Dendritic cell treated with granulocyte-macrophage colony-stimulating factor and Interleukin-4, amounts not matched to agents 40 ng/mL and 50 ng/mL, for 4 days (primary cell): ENCODE data around the gene ZRANB2.

Experiments
- H3K27ac Mint-ChIP-seq: one replicate; pipeline ENCODE4 v1.8.0; 2022; ENCODE audit warnings: mild to moderate bottlenecking, mixed read lengths
- H3K27me3 Mint-ChIP-seq: one replicate; pipeline ENCODE4 v1.8.0; 2022; ENCODE audit warnings: mild to moderate bottlenecking, mixed read lengths
- H3K36me3 Mint-ChIP-seq: one replicate; pipeline ENCODE4 v1.8.0; 2022; ENCODE audit warnings: low read depth, mixed read lengths
- H3K4me1 Mint-ChIP-seq: one replicate; pipeline ENCODE4 v1.8.0; 2022; ENCODE audit warnings: low read depth, mixed read lengths
- H3K4me3 Mint-ChIP-seq: one replicate; pipeline ENCODE4 v1.8.0; 2022; ENCODE audit warnings: mild to moderate bottlenecking, moderate library complexity, mixed read lengths
- H3K9me3 Mint-ChIP-seq: one replicate; pipeline ENCODE4 v1.8.0; 2022; ENCODE audit warnings: mixed read lengths
- intact Hi-C: fragments of 100-400 bp; cut with micrococcal nuclease; formaldehyde crosslinking; loops from one replicate; pipeline ENCODE4 v1.15.0; 2022

ZRANB2 gene

GRCh38 chr1:71080739-71081696 is at the start of gene ZRANB2:
ZRANB2 (minus strand) TSS chr1:71081035; CDS start chr1:71080995, 40 bp downstream.
- Mint-ChIP-seq H3K9me3 (no peaks in the 10 kb centered on the region), H3K4me1 (peaks cover 7% of the 10 kb centered on the region), H3K27me3 (peaks cover 6% of the 10 kb centered on the region), H3K36me3 (peaks cover 35% of the 10 kb centered on the region), H3K27ac (peak within 1 kb of the TSS; percentile 98), H3K4me3 (peak within 1 kb of the TSS; percentile 90)
- intact Hi-C loops: loop anchor here (2.0 kb wide), 1 partner anchor 876 kb away; the partner anchor contains the start of gene LRRC40

DNA sequence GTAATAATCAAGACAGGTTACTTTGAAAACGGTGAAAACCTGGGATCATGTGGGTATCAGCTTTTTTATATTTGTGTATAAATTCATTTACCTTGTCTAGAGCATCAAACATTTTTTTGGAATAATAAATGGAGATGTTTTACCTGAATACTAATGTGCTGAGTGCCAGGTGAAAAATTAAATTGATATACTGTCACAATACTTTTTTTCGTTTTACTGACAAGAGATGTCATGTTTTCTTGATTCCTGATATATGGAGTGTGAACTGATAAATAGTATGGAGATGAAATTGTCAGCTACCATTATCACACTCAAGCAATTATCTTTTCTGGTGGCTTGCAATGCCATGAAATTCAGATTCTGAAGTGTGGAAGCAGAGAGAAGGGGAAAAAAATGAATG is 47.2 kb upstream of the ZRANB2 start:
- Mint-ChIP-seq H3K9me3 (peaks cover 86% of the 10 kb centered on the region), H3K27ac (no peak overlapping the region), H3K27me3 (no peaks in the 10 kb centered on the region), H3K4me1 (no peaks in the 10 kb centered on the region), H3K36me3 (no peaks in the 10 kb centered on the region), H3K4me3 (no peak overlapping the region)
- intact Hi-C loops: no loop called here

DNA sequence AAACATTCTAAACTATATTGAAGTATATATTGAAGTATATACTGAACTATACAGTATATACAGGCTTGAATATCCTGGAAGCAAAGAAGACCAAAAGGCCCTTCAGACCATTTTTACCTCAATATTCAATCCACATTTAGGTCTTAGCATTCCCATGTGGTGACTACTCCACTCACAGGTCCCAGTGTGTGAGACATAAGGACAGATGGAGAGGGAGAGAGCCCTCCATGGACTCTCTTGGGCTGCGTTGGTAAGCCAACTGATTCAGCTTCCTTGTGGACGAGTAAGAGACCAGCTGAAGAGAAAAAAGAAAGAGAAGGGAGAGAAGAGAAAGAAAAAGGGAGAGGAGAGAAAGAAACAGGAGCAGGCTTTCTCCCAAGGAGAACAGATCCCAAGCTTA is 37.3 kb upstream of the ZRANB2 start:
- intact Hi-C loops: no loop called here
- Mint-ChIP-seq H3K27ac (no peak overlapping the region), H3K4me3 (no peak overlapping the region), H3K9me3 (peaks cover 51% of the 10 kb centered on the region), H3K36me3 (no peaks in the 10 kb centered on the region), H3K4me1 (no peaks in the 10 kb centered on the region), H3K27me3 (no peaks in the 10 kb centered on the region)

- peaks cover 41% of the 10 kb centered on the region for H3K9me3 Mint-ChIP-seq
- H3K27me3 Mint-ChIP-seq: no peaks in the 10 kb centered on the region
These were observed 35.9 kb upstream of the ZRANB2 start for GRCh38 chr1:71116729-71117128.

GRCh38 chr1:71106658-71107322 is 26.0 kb upstream of the ZRANB2 start:
- Mint-ChIP-seq H3K4me1 (no peaks in the 10 kb centered on the region), H3K9me3 (no peaks in the 10 kb centered on the region), H3K36me3 (no peaks in the 10 kb centered on the region), H3K27ac (no peak overlapping the region), H3K4me3 (no peak overlapping the region), H3K27me3 (no peaks in the 10 kb centered on the region)
- intact Hi-C loops: no loop called here

More at GRCh38 chr1:71116729-71117128, 35.9 kb upstream of the ZRANB2 start:
- Mint-ChIP-seq H3K27ac (no peak overlapping the region), H3K4me1 (no peaks in the 10 kb centered on the region), H3K36me3 (no peaks in the 10 kb centered on the region), H3K4me3 (no peak overlapping the region)
- intact Hi-C loops: no loop called here

DNA sequence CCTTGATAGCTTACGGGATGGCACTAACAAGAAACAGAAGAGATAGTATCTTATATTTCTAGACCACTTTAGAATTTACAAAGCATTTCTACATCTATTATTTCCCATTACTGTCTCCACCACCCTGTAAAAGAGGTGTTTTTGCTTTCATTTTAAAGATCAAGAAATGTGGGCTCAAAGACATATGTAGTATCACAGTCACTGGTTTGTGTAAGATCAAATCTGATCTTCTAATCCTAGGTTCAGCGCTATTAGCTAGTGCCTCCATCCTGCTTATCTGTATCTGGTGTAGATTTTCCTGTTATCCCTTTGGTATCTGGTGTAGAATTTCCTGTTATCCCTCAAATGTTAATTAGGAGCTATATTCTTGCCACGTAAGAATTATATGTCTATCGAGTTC is 23.6 kb upstream of the ZRANB2 start:
- intact Hi-C loops: no loop called here
- Mint-ChIP-seq H3K36me3 (no peaks in the 10 kb centered on the region), H3K4me3 (no peak overlapping the region), H3K27me3 (no peaks in the 10 kb centered on the region), H3K27ac (no peak overlapping the region), H3K4me1 (no peaks in the 10 kb centered on the region), H3K9me3 (no peaks in the 10 kb centered on the region)

DNA sequence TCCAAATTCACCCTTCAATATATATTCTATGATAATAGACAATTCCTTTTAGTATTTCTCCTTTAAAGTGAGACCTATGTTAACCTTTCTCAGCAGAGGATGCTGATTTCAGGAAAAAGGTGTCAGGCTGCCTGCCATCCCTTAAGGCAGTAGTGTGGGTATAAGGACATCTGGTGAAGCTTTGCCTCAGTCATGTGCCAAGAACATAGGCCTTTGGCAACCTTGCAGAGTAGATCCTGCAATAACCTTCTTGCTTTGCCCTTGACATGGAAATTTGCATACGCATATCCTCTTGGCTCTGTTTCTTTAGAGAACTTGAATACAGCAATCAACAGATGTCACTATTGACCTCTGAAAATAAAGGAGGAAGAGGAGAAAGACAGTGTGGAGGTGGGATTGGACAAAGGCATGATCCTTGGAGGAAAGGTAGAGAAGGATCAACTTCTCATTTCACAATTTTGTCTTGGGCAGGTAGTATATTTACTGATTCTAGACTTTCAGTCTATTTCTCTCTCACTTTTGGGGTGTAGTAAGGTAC is 21.1 kb upstream of the ZRANB2 start:
- intact Hi-C loops: no loop called here
- H3K27ac Mint-ChIP-seq: no peak overlapping the region
- no peaks in the 10 kb centered on the region for H3K36me3 Mint-ChIP-seq
- H3K27me3 Mint-ChIP-seq: no peaks in the 10 kb centered on the region
- no peak overlapping the region for H3K4me3 Mint-ChIP-seq
- H3K9me3 Mint-ChIP-seq: no peaks in the 10 kb centered on the region
- no peaks in the 10 kb centered on the region for H3K4me1 Mint-ChIP-seq

DNA sequence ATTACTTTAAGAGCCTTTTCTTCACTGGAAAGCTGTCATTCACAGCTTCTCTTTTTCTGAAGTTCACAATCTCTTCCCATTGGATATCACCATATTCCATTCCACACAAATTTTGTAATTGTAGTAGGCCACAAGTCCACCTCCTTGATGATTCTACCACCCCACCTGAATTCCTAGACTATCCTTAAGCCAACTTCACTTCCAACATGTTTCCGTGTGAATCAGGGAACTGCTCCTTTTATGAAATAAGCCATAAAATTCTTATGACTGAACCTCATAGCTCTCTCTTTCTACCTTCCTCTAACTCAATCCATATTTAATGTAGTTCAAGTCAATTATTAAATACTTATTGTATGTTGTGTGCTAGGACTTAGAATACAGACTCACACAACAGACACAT is 16.6 kb upstream of the ZRANB2 start:
- intact Hi-C loops: loop anchor here (5.0 kb wide), 1 partner anchor 425 kb away; no protein-coding TSS in a partner anchor
- no peaks in the 10 kb centered on the region for H3K36me3 Mint-ChIP-seq
- no peaks in the 10 kb centered on the region for H3K4me1 Mint-ChIP-seq
- no peaks in the 10 kb centered on the region for H3K9me3 Mint-ChIP-seq
- H3K4me3 Mint-ChIP-seq: no peak overlapping the region
- no peak overlapping the region for H3K27ac Mint-ChIP-seq
- no peaks in the 10 kb centered on the region for H3K27me3 Mint-ChIP-seq

DNA sequence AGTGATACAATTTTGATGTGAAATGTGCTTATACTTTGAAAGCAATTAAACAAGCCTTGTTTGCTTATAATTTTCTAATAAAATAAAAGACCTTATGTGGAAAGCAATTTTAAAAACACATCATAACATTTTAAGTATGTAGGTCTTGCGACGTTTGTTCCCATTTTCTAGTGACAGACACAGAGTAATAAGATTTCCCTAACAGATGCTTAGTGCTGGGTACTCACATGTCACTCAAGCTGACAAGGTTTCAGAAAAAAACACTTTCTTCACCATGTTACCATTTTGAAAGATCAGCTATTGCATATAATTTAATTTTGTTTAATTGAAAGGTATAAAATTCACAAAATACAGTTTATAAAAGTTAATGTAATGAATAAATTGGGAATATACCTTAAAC is 14.1 kb upstream of the ZRANB2 start:
- H3K4me3 Mint-ChIP-seq: no peak overlapping the region
- H3K4me1 Mint-ChIP-seq: no peaks in the 10 kb centered on the region
- H3K27ac Mint-ChIP-seq: no peak overlapping the region

DNA sequence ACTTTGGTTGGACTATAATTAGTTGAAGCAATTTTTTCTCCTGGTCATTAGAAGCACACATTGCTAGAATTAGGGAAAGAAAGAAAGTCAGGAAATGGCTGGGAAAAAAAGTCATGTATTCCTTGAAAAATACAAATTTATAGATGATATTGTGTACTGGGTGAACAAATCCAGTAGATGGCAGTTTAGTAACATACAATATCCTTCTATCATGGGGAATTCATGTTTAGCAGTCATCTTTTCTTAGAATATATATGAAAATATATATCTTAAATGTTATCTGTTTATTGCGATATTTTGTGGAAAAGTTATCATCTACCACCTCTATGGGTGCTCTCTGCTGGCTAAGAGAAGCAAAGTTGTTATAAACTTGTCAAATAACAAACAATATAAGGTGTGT is 13.1 kb upstream of the ZRANB2 start:
- H3K4me3 Mint-ChIP-seq: no peak overlapping the region
- intact Hi-C loops: loop anchor here (5.0 kb wide), 1 partner anchor 943 kb away; no protein-coding TSS in a partner anchor
- no peaks in the 10 kb centered on the region for H3K4me1 Mint-ChIP-seq
- no peak overlapping the region for H3K27ac Mint-ChIP-seq
- no peaks in the 10 kb centered on the region for H3K36me3 Mint-ChIP-seq
- no peaks in the 10 kb centered on the region for H3K9me3 Mint-ChIP-seq
- no peaks in the 10 kb centered on the region for H3K27me3 Mint-ChIP-seq

More for the DNA sequence above, 14.1 kb upstream of the ZRANB2 start:
- no peaks in the 10 kb centered on the region for H3K27me3 Mint-ChIP-seq
- no peaks in the 10 kb centered on the region for H3K36me3 Mint-ChIP-seq
- no peaks in the 10 kb centered on the region for H3K9me3 Mint-ChIP-seq
- intact Hi-C loops: loop anchor here (5.0 kb wide), 2 partner anchors 427 to 942 kb away; no protein-coding TSS in a partner anchor

DNA sequence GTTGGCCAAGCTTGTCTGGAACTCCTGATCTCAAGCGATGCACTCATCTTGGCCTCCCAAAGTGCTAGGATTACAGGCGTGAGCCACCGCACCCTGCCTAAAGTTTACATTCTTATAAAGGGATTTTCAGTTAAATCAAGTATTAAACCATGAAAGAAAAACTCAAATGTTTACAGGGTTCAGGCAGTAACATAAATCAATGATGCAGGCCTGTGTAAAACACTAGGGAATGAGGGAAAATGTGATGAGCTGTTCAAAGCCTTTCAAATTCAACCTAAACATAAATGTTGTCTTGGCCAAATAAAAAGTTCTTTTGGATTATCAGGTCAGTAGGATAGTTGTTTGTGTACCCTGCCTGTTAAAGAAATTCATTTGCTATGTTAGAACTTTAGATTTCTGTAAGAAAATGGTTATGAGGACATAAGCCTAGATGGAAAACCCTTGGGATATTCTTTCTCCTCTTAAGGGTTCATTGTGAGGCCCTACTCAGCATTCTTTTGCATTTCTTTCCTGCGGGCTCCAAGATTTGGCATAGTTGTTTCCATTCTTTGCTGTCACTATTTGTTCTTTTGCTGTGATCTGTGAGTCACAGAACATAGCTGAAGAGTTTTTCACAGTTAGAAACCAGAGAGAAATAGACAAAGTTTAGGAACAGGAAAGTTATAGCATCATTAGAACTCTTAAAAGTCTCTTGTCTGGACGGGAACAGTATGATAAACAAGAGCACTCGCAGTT is 8.9 kb upstream of the ZRANB2 start:
- H3K9me3 Mint-ChIP-seq: no peaks in the 10 kb centered on the region
- H3K4me1 Mint-ChIP-seq: no peaks in the 10 kb centered on the region
- peaks cover 1% of the 10 kb centered on the region for H3K27me3 Mint-ChIP-seq
- H3K4me3 Mint-ChIP-seq: no peak overlapping the region
- H3K36me3 Mint-ChIP-seq: no peaks in the 10 kb centered on the region
- H3K27ac Mint-ChIP-seq: no peak overlapping the region
- intact Hi-C loops: loop anchor here (5.0 kb wide), 1 partner anchor 948 kb away; no protein-coding TSS in a partner anchor

GRCh38 chr1:71088645-71089287 is 7.9 kb upstream of the ZRANB2 start:
- H3K27ac Mint-ChIP-seq: no peak overlapping the region
- no peaks in the 10 kb centered on the region for H3K4me1 Mint-ChIP-seq
- peaks cover 3% of the 10 kb centered on the region for H3K27me3 Mint-ChIP-seq
- no peak overlapping the region for H3K4me3 Mint-ChIP-seq
- no peaks in the 10 kb centered on the region for H3K36me3 Mint-ChIP-seq
- intact Hi-C loops: no loop called here
- no peaks in the 10 kb centered on the region for H3K9me3 Mint-ChIP-seq

GRCh38 chr1:71087713-71088112 is 6.9 kb upstream of the ZRANB2 start:
- Mint-ChIP-seq H3K27me3 (peaks cover 6% of the 10 kb centered on the region), H3K9me3 (no peaks in the 10 kb centered on the region), H3K4me3 (no peak overlapping the region), H3K27ac (no peak overlapping the region), H3K36me3 (no peaks in the 10 kb centered on the region), H3K4me1 (no peaks in the 10 kb centered on the region)
- intact Hi-C loops: no loop called here
